Measurements from ENCODE around the gene MARK1.

GRCh38 chr1:220698607-220699016, 170.7 kb downstream of the MARK1 start:
- TF ChIP-seq, protein P1, sequence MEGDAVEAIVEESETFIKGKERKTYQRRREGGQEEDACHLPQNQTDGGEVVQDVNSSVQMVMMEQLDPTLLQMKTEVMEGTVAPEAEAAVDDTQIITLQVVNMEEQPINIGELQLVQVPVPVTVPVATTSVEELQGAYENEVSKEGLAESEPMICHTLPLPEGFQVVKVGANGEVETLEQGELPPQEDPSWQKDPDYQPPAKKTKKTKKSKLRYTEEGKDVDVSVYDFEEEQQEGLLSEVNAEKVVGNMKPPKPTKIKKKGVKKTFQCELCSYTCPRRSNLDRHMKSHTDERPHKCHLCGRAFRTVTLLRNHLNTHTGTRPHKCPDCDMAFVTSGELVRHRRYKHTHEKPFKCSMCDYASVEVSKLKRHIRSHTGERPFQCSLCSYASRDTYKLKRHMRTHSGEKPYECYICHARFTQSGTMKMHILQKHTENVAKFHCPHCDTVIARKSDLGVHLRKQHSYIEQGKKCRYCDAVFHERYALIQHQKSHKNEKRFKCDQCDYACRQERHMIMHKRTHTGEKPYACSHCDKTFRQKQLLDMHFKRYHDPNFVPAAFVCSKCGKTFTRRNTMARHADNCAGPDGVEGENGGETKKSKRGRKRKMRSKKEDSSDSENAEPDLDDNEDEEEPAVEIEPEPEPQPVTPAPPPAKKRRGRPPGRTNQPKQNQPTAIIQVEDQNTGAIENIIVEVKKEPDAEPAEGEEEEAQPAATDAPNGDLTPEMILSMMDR (IDR thresholded peaks at IDR 0.05 in 4 of 5, conservative IDR thresholded peaks at IDR 0.05 in 1 of 5): no peak
- no peak for TF ChIP-seq POLR2A (IDR thresholded peaks at IDR 0.05)
